GM12892 (cell line): Measurements from ENCODE around the gene LAP3.

ENCODE experiments used
- POLR2A ChIP-seq: IDR thresholded peaks from 2 replicates; pipeline ENCODE4 v1.6.1; 2011; ENCODE audit warnings: low read depth, low read length, control low read depth
- POLR2AphosphoS5 ChIP-seq: IDR thresholded peaks from 2 replicates; pipeline ENCODE4 v1.6.1; 2011; ENCODE audit warnings: low read depth, low read length, control low read depth
- TAF1 ChIP-seq: IDR thresholded peaks from 2 replicates; pipeline ENCODE4 v1.6.1; 2011; ENCODE audit warnings: low read depth, mild to moderate bottlenecking, control low read depth, low read length, borderline replicate concordance

GRCh38 chr4:17657090-17657489, 80.1 kb downstream of the LAP3 start:
- no peak for TF ChIP-seq POLR2A
- TF ChIP-seq TAF1, result no peak
- TF ChIP-seq POLR2AphosphoS5, result no peak
